GF-D8 (cell line): Measurements from ENCODE around the gene CYYR1.

ENCODE experiments used
- DNase-seq: peaks from one replicate; lab custom pipeline; 2025; lab: John Stamatoyannopoulos, UW

Gene CYYR1

GRCh38 chr21:26433386-26433785 is 139.7 kb downstream of the CYYR1 start:
- no peak for DNase-seq

- DNase-seq: no peak
Measured at GRCh38 chr21:26432410-26432809, 140.7 kb downstream of the CYYR1 start.

- DNase-seq: no peak
Measured at GRCh38 chr21:26425576-26425975, 147.5 kb downstream of the CYYR1 start.

GRCh38 chr21:26423511-26423910 is 149.6 kb downstream of the CYYR1 start:
- DNase-seq: no peak

GRCh38 chr21:26422706-26423105 is 150.4 kb downstream of the CYYR1 start:
- no peak for DNase-seq

- no peak for DNase-seq
Measured at GRCh38 chr21:26422138-26422537, 150.9 kb downstream of the CYYR1 start.

GRCh38 chr21:26421724-26422123 is 151.4 kb downstream of the CYYR1 start:
- no peak for DNase-seq
